Activated naive CD4-positive, alpha-beta T cell treated with anti-CD3 and anti-CD28 coated beads, Interleukin-2, amount 10 ng/mL, durations not matched to agents 7 days and 5 days (primary cell): ENCODE results near the gene IFI6.
"Not testable (repeated sequence)": the region's sequence is repeated elsewhere in the genome, so short reads cannot be mapped to it uniquely, and the experiment has no call there.

Experiments used
- CTCF ChIA-PET: fragments of 350-600 bp; sonication (Branson Sonifier 250); formaldehyde crosslinking; loops from one replicate; lab custom pipeline; 2021; ENCODE audit warnings: antibody characterized with exemption; lab: Charles Lee
- DNase-seq: peaks from one replicate; pipeline ENCODE4 v3.0.0-alpha.2; 2020
- H3K27ac Mint-ChIP-seq: one replicate; pipeline ENCODE4 v1.8.0; 2021; ENCODE audit warnings: mild to moderate bottlenecking, moderate library complexity, mixed read lengths
- H3K27me3 Mint-ChIP-seq: one replicate; pipeline ENCODE4 v1.8.0; 2021; ENCODE audit warnings: mild to moderate bottlenecking, mixed read lengths
- H3K36me3 Mint-ChIP-seq: one replicate; pipeline ENCODE4 v1.8.0; 2021; ENCODE audit warnings: mixed read lengths
- H3K4me1 Mint-ChIP-seq: one replicate; pipeline ENCODE4 v1.8.0; 2021; ENCODE audit warnings: mixed read lengths
- H3K4me3 Mint-ChIP-seq: one replicate; pipeline ENCODE4 v1.8.0; 2021; ENCODE audit warnings: mild to moderate bottlenecking, moderate library complexity, mixed read lengths
- H3K9me3 Mint-ChIP-seq: one replicate; pipeline ENCODE4 v1.8.0; 2021; ENCODE audit warnings: mixed read lengths

Gene IFI6

GRCh38 chr1:27650539-27651175 lies 21.3 kb downstream of the IFI6 start:
- peaks cover 7% of the 10 kb centered on the region for H3K27me3 Mint-ChIP-seq
- CTCF ChIA-PET = interaction anchor here (1.2 to 1.5 kb wide), 3 partner anchors 12 to 44 kb away, joined by 4 to 8 read pairs (median 6); no protein-coding TSS in a partner anchor
- no peak overlapping the region for H3K4me3 Mint-ChIP-seq
- H3K36me3 Mint-ChIP-seq = no peaks in the 10 kb centered on the region
- no peak overlapping the region for H3K27ac Mint-ChIP-seq
- no peaks in the 10 kb centered on the region for H3K9me3 Mint-ChIP-seq
- DNase-seq = no peak
- peaks cover 11% of the 10 kb centered on the region for H3K4me1 Mint-ChIP-seq

GRCh38 chr1:27650171-27650538 lies 21.8 kb downstream of the IFI6 start:
- CTCF ChIA-PET = interaction anchor here (0.6 to 1.9 kb wide), 5 partner anchors 10 to 548 kb away, joined by 4 to 8 read pairs (median 6); no protein-coding TSS in a partner anchor
- no peak overlapping the region for H3K27ac Mint-ChIP-seq
- no peaks in the 10 kb centered on the region for H3K36me3 Mint-ChIP-seq
- peaks cover 7% of the 10 kb centered on the region for H3K27me3 Mint-ChIP-seq
- H3K4me3 Mint-ChIP-seq = no peak overlapping the region
- no peaks in the 10 kb centered on the region for H3K9me3 Mint-ChIP-seq
- H3K4me1 Mint-ChIP-seq = peaks cover 9% of the 10 kb centered on the region
- DNase-seq = no peak

- Mint-ChIP-seq H3K27ac (no peak overlapping the region), H3K9me3 (no peaks in the 10 kb centered on the region), H3K27me3 (peaks cover 7% of the 10 kb centered on the region), H3K36me3 (no peaks in the 10 kb centered on the region), H3K4me3 (no peak overlapping the region), H3K4me1 (peaks cover 12% of the 10 kb centered on the region)
- CTCF ChIA-PET = interaction anchor here (1.2 to 1.9 kb wide), 4 partner anchors 9 to 41 kb away, joined by 4 to 8 read pairs (median 7); no protein-coding TSS in a partner anchor
- no peak for DNase-seq
These were observed 22.7 kb downstream of the IFI6 start for GRCh38 chr1:27649306-27649635.

GRCh38 chr1:27648602-27649305 lies 23.2 kb downstream of the IFI6 start:
- CTCF ChIA-PET = interaction anchor here (1.3 to 1.9 kb wide), 2 partner anchors 8 to 40 kb away, joined by 6 to 8 read pairs; no protein-coding TSS in a partner anchor
- Mint-ChIP-seq H3K36me3 (no peaks in the 10 kb centered on the region), H3K9me3 (no peaks in the 10 kb centered on the region), H3K4me3 (no peak overlapping the region), H3K4me1 (peaks cover 17% of the 10 kb centered on the region), H3K27ac (no peak overlapping the region), H3K27me3 (peaks cover 10% of the 10 kb centered on the region)
- no peak for DNase-seq

- H3K9me3 Mint-ChIP-seq = no peaks in the 10 kb centered on the region
- peaks cover 15% of the 10 kb centered on the region for H3K27me3 Mint-ChIP-seq
- H3K27ac Mint-ChIP-seq = no peak overlapping the region
- no peak overlapping the region for H3K4me3 Mint-ChIP-seq
- peaks cover 22% of the 10 kb centered on the region for H3K4me1 Mint-ChIP-seq
- CTCF ChIA-PET = interaction anchor here (0.9 to 2.7 kb wide), 3 partner anchors 16 to 31 kb away, joined by 4 to 8 read pairs (median 6); no protein-coding TSS in a partner anchor
- no peak for DNase-seq
- no peaks in the 10 kb centered on the region for H3K36me3 Mint-ChIP-seq
These were observed 24.7 kb downstream of the IFI6 start for GRCh38 chr1:27647328-27647727.

- Mint-ChIP-seq H3K36me3 (no peaks in the 10 kb centered on the region), H3K27ac (no peak overlapping the region), H3K27me3 (peaks cover 15% of the 10 kb centered on the region), H3K4me1 (peaks cover 22% of the 10 kb centered on the region), H3K9me3 (no peaks in the 10 kb centered on the region), H3K4me3 (no peak overlapping the region)
- no peak for DNase-seq
- CTCF ChIA-PET = interaction anchor here (0.9 to 2.7 kb wide), 4 partner anchors 16 to 38 kb away, joined by 3 to 8 read pairs (median 5); no protein-coding TSS in a partner anchor
These were observed 25.3 kb downstream of the IFI6 start for GRCh38 chr1:27646676-27647075.

- no peak overlapping the region for H3K4me3 Mint-ChIP-seq
- H3K36me3 Mint-ChIP-seq = no peaks in the 10 kb centered on the region
- CTCF ChIA-PET = interaction anchor here (0.6 to 3.0 kb wide), 11 partner anchors 8 to 89 kb away, joined by 3 to 27 read pairs (median 4); partner anchors contain the start of gene FAM76A
- no peak overlapping the region for H3K27ac Mint-ChIP-seq
- no peak for DNase-seq
- H3K9me3 Mint-ChIP-seq = no peaks in the 10 kb centered on the region
- H3K27me3 Mint-ChIP-seq = peaks cover 15% of the 10 kb centered on the region
- peaks cover 16% of the 10 kb centered on the region for H3K4me1 Mint-ChIP-seq
These were observed 26.9 kb downstream of the IFI6 start for GRCh38 chr1:27645071-27645415.

- Mint-ChIP-seq H3K4me1 (peaks cover 14% of the 10 kb centered on the region), H3K9me3 (no peaks in the 10 kb centered on the region), H3K4me3 (no peak overlapping the region), H3K36me3 (no peaks in the 10 kb centered on the region), H3K27me3 (peaks cover 15% of the 10 kb centered on the region), H3K27ac (no peak overlapping the region)
- CTCF ChIA-PET = interaction anchor here (0.6 to 3.0 kb wide), 12 partner anchors 8 to 89 kb away, joined by 3 to 27 read pairs (median 4); partner anchors contain the start of gene FAM76A
- DNase-seq = no peak
These were observed 27.5 kb downstream of the IFI6 start for GRCh38 chr1:27644369-27645070.

- peak; percentile 75 for DNase-seq
- H3K9me3 Mint-ChIP-seq = no peaks in the 10 kb centered on the region
- H3K4me3 Mint-ChIP-seq = no peak overlapping the region
- H3K27ac Mint-ChIP-seq = no peak overlapping the region
- H3K4me1 Mint-ChIP-seq = peaks cover 18% of the 10 kb centered on the region
- peaks cover 16% of the 10 kb centered on the region for H3K27me3 Mint-ChIP-seq
- H3K36me3 Mint-ChIP-seq = no peaks in the 10 kb centered on the region
- CTCF ChIA-PET = interaction anchor here (0.6 to 3.0 kb wide), 13 partner anchors 8 to 88 kb away, joined by 3 to 27 read pairs (median 4); partner anchors contain the start of gene FAM76A
These were observed 28.2 kb downstream of the IFI6 start for GRCh38 chr1:27643600-27644368.

- CTCF ChIA-PET = interaction anchor here (0.7 to 2.7 kb wide), 6 partner anchors 9 to 31 kb away, joined by 3 to 11 read pairs (median 6); no protein-coding TSS in a partner anchor
- H3K27ac Mint-ChIP-seq, H3K9me3 Mint-ChIP-seq, DNase-seq, H3K36me3 Mint-ChIP-seq, H3K4me3 Mint-ChIP-seq: not testable (repeated sequence)
- Mint-ChIP-seq H3K27me3 (peaks cover 14% of the 10 kb centered on the region), H3K4me1 (peaks cover 36% of the 10 kb centered on the region)
These were observed 31.5 kb downstream of the IFI6 start for GRCh38 chr1:27640514-27640913.

GRCh38 chr1:27638805-27639204 lies 33.2 kb downstream of the IFI6 start:
- Mint-ChIP-seq H3K27ac (no peak overlapping the region), H3K36me3 (no peaks in the 10 kb centered on the region), H3K4me3 (no peak overlapping the region), H3K4me1 (peaks cover 38% of the 10 kb centered on the region), H3K9me3 (no peaks in the 10 kb centered on the region), H3K27me3 (peaks cover 22% of the 10 kb centered on the region)
- CTCF ChIA-PET = interaction anchor here (0.7 to 2.7 kb wide), 4 partner anchors 24 to 116 kb away, joined by 3 to 11 read pairs (median 5); no protein-coding TSS in a partner anchor
- no peak for DNase-seq

GRCh38 chr1:27638047-27638734 lies 33.8 kb downstream of the IFI6 start:
- H3K4me1 Mint-ChIP-seq = peaks cover 39% of the 10 kb centered on the region
- no peak overlapping the region for H3K4me3 Mint-ChIP-seq
- no peak for DNase-seq
- H3K36me3 Mint-ChIP-seq = no peaks in the 10 kb centered on the region
- no peaks in the 10 kb centered on the region for H3K9me3 Mint-ChIP-seq
- H3K27ac Mint-ChIP-seq = no peak overlapping the region
- H3K27me3 Mint-ChIP-seq = peaks cover 21% of the 10 kb centered on the region
- CTCF ChIA-PET = interaction anchor here (0.9 to 2.7 kb wide), 3 partner anchors 24 to 115 kb away, joined by 5 to 11 read pairs (median 5); no protein-coding TSS in a partner anchor
